ENCODE measurements around the gene DPP6. TPM values are rescaled to one million over a fixed set of nuclear protein-coding genes. Genes with fewer than 3 reads are reported as not detected.

DPP6 gene
- total and polyA plus RNA-seq, 2 of the 8 experiments (the other 6 are each of a cell fraction or from before 2014, with no cell fraction given): 4.7 to 6.8 TPM

DNA sequence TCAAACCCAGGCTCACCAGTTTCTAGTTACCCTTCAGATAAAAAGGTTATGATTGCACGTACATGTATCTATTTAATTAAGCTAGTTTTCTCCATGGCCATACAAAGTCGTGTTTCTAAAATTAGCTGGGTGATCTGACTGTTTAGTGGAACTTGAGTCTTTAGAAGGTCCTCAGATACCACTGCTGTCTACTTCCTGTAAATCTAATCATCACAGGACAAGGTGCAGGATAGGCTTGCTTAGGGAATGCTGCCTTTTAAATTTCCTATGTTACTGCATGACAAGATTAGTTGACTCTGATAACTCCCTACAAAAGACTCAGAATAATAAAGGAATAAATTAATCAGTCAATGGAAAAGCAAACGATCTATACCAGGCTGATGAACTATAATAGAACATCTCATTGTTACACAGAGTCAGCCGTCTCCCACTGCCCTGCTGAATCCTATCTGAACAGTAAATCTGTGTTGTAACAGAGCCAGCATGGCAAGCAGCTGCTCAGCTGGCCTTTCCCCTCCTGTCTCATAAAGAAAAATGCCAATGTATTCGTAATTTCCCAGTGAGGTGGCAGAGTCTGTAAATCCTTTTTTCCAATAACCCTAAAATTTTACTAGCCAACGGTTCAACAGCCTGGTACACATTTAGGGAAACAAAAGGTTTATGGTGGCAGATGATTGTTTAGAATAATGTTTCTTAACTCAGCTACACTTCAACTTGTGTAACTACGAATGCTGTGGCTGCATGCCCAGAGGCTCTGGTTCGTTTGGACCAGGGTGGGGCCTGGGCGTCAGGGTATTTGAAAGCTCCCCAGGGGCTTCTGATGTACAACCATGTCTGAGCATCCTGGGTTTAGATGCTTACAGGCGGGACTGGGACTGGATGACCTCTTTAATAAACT lies 632.7 kb downstream of the DPP6 start:
- Histone ChIP-seq H3K36me3 (ENCODE audit: control insufficient read depth in 2 of 4, insufficient read depth in 4 of 4, low read length in 3 of 4) (no peaks in the 10 kb centered on the region), H3K18ac (ENCODE audit: extremely low read depth, low read length) (no peak overlapping the region), H3K79me1 (ENCODE audit: low read depth, low read length) (no peaks in the 10 kb centered on the region), H3K56ac (replicated peaks; ENCODE audit: insufficient read length, low read depth, low read length) (no peak overlapping the region), H2BK12ac (ENCODE audit: low read depth, low read length) (no peak overlapping the region), H3K14ac (ENCODE audit: insufficient read length) (no peak overlapping the region), H3K79me2 (ENCODE audit: control insufficient read depth in 1 of 2, insufficient read depth in 2 of 2, low read length in 2 of 2) (no peaks in the 10 kb centered on the region), H3K9ac (replicated peaks in 1 of 4; ENCODE audit: extremely low read depth in 1 of 4, low read depth in 3 of 4, low read length in 3 of 4) (no peak overlapping the region), H4K20me1 (replicated peaks in 1 of 2; ENCODE audit: control insufficient read depth in 1 of 2, insufficient read depth in 2 of 2, low read length in 2 of 2) (no peaks in the 10 kb centered on the region), H3K23me2 (ENCODE audit: low read depth, low read length) (no peaks in the 10 kb centered on the region), H4K5ac (ENCODE audit: insufficient read length, low read depth, low read length) (no peak overlapping the region), H2BK20ac (ENCODE audit: low read length) (no peak overlapping the region), H3K4me2 (ENCODE audit: insufficient read depth in 1 of 2, low read depth in 2 of 2, low read length in 2 of 2) (no peak overlapping the region), H3K4ac (replicated peaks; ENCODE audit: insufficient read length, low read depth, low read length) (no peak overlapping the region), H2AFZ (ENCODE audit: low read length) (no peak overlapping the region), H2BK15ac (ENCODE audit: low read length) (no peak overlapping the region), H2BK120ac (replicated peaks; ENCODE audit: low read depth, low read length) (no peak overlapping the region), H3K4me3 (ENCODE audit: extremely low read depth in 1 of 4, insufficient read depth in 2 of 4, low read depth in 3 of 4, low read length in 4 of 4) (no peak overlapping the region), H4K91ac (replicated peaks; ENCODE audit: insufficient read length, low read length) (no peak overlapping the region), H3K23ac (ENCODE audit: insufficient read length) (no peak overlapping the region), H2BK5ac (ENCODE audit: low read depth, low read length) (no peak overlapping the region), H3K9me3 (ENCODE audit: insufficient read depth in 2 of 2, low read depth in 1 of 2, low read length in 1 of 2) (no peaks in the 10 kb centered on the region), H3K4me1 (replicated peaks in 1 of 4; ENCODE audit: control insufficient read depth in 3 of 4, insufficient read depth in 4 of 4, low read length in 3 of 4) (peaks cover 0 to 9% (median 0%) of the 10 kb centered on the region in 4 experiments; a peak in 1 of 7 replicates), H3K27ac (ENCODE audit: low read depth, low read length) (no peak overlapping the region), H3K27me3 (replicated peaks in 1 of 4; ENCODE audit: control insufficient read depth in 3 of 4, extremely low read depth in 1 of 4, insufficient read depth in 3 of 4, low read length in 3 of 4) (no peaks in the 10 kb centered on the region), H2AK5ac (ENCODE audit: low read depth, low read length) (no peak overlapping the region), H4K8ac (ENCODE audit: extremely low read depth, insufficient read depth, low read length) (no peak overlapping the region)
- WGBS, 2 experiments (ENCODE audit: extremely low coverage in 1 of 2, insufficient coverage in 1 of 2, insufficient read length in 1 of 2, insufficient replicate concordance in 2 of 2, low coverage in 1 of 2, low lambda C conversion rate in 2 of 2, missing lambda C conversion rate in 1 of 2): 88% methylated on average over 10 of the region's 10 CpGs; no CpG with 5 or more reads in 1 of the 2 experiments
- DNase-seq (ENCODE audit: low read depth in 1 of 2, low spot score in 2 of 2): no peak
- FAIRE-seq: no peak
- ChIA-PET POLR2A (ENCODE audit: partially characterized antibody) (no interaction called here), CTCF (ENCODE audit: partially characterized antibody) (interaction anchor here (2.5 to 2.9 kb wide), 2 partner anchors 8 to 14 kb away, joined by 9 to 13 read pairs; no protein-coding TSS in a partner anchor)
- no peak for TF ChIP-seq KDM1A (IDR thresholded peaks at IDR 0.05; ENCODE audit: borderline replicate concordance, low read length)
- no peak for TF ChIP-seq SRF (IDR thresholded peaks at IDR 0.05; ENCODE audit: low read depth, low read length)
- no peak for TF ChIP-seq HDAC2 (IDR thresholded peaks at IDR 0.05; ENCODE audit: borderline replicate concordance in 1 of 2, low read depth in 2 of 2, low read length in 2 of 2)
- TF ChIP-seq CREB1 (IDR thresholded peaks at IDR 0.05): no peak
- no peak for TF ChIP-seq TCF12 (IDR thresholded peaks at IDR 0.05; ENCODE audit: low read depth, low read length)
- no peak for TF ChIP-seq GABPA (IDR thresholded peaks at IDR 0.05; ENCODE audit: borderline replicate concordance, insufficient read depth, low read length)
- TF ChIP-seq ASH2L (IDR thresholded peaks at IDR 0.05; ENCODE audit: low read length): no peak
- TF ChIP-seq, protein P1, sequence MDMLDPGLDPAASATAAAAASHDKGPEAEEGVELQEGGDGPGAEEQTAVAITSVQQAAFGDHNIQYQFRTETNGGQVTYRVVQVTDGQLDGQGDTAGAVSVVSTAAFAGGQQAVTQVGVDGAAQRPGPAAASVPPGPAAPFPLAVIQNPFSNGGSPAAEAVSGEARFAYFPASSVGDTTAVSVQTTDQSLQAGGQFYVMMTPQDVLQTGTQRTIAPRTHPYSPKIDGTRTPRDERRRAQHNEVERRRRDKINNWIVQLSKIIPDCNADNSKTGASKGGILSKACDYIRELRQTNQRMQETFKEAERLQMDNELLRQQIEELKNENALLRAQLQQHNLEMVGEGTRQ (IDR thresholded peaks at IDR 0.05; ENCODE audit: low read length): no peak
